Epithelial cell of esophagus (primary cell): Measurements from ENCODE around the gene IPCEF1.

Experiments used
- DNase-seq: peaks from one replicate; pipeline ENCODE4 v3.0.0; 2010; ENCODE audit warnings: low read depth
- H3K4me3 ChIP-seq: 2 replicates; pipeline ENCODE4 v1.5.1; 2011; ENCODE audit warnings: mild to moderate bottlenecking, low read length, control low read depth
- CTCF ChIP-seq: IDR thresholded peaks from 2 replicates; pipeline ENCODE4 v1.5.1; 2011; ENCODE audit warnings: low read depth, mild to moderate bottlenecking, low read length, control low read depth, inconsistent platforms; ENCODE audit not compliant: insufficient read depth; ENCODE audit errors: missing control alignments

Gene IPCEF1

GRCh38 chr6:154397491-154398195 lies 41.0 kb upstream of the IPCEF1 start:
- H3K4me3 ChIP-seq: no peak overlapping the region
- TF ChIP-seq CTCF: no peak
- no peak for DNase-seq

DNA sequence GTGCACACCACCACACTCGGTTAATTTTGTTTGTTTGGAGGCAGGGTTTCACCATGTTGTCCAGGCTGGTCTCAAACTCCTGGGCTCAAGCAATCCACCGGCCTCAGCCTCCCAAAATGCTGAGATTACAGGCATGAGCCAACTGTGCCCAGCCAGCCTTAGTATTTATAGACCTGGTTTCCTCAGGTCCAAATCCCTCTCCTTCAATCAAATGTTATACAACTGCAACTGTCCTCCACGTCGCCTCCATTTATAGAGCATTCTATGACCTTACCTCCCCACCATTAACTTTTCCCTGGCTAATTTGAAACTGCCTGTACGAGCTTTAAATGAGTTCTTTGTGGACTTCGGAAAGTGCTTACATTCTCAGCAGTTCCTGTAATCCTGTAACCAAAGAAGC lies 39.3 kb upstream of the IPCEF1 start:
- no peak overlapping the region for H3K4me3 ChIP-seq
- no peak for DNase-seq
- no peak for TF ChIP-seq CTCF

GRCh38 chr6:154395316-154395715 lies 38.7 kb upstream of the IPCEF1 start:
- no peak for TF ChIP-seq CTCF
- H3K4me3 ChIP-seq: no peak overlapping the region
- DNase-seq: no peak

- H3K4me3 ChIP-seq: no peak overlapping the region
- no peak for TF ChIP-seq CTCF
- DNase-seq: no peak
Observed at GRCh38 chr6:154394571-154394970, 38.0 kb upstream of the IPCEF1 start.

GRCh38 chr6:154390034-154390433 lies 33.4 kb upstream of the IPCEF1 start:
- H3K4me3 ChIP-seq: no peak overlapping the region
- no peak for TF ChIP-seq CTCF
- no peak for DNase-seq

- TF ChIP-seq CTCF: no peak
- DNase-seq: no peak
- no peak overlapping the region for H3K4me3 ChIP-seq
Observed at GRCh38 chr6:154388803-154389202, 32.2 kb upstream of the IPCEF1 start.
